Neutrophil (primary cell): Measurements from ENCODE around the gene TMEM132D.
"Not testable (repeated sequence)": the region's sequence is repeated elsewhere in the genome, so short reads cannot be mapped to it uniquely, and the experiment has no call there.

Experiments used
- H3K27ac ChIP-seq: fragments of 200-600 bp; sonication (generic); 2 replicates; pipeline ENCODE4 v1.5.1; 2016; ENCODE audit warnings: mild to moderate bottlenecking, moderate library complexity
- H3K27me3 ChIP-seq: fragments of 200-600 bp; sonication (generic); 2 replicates; pipeline ENCODE4 v1.6.0; 2016; ENCODE audit warnings: mild to moderate bottlenecking
- H3K36me3 ChIP-seq: fragments of 200-600 bp; sonication (generic); 2 replicates; pipeline ENCODE4 v1.5.1; 2017
- H3K4me1 ChIP-seq, 2 experiments: fragments of 200-600 bp in 1 of 2; sonication (generic) in 1 of 2; 1 replicate in 1 of 2; 2 replicates in 1 of 2; pipeline versions ENCODE4 v1.5.1 to v1.6.1; 2013 to 2016; ENCODE audit warnings: low read depth in 1 of 2, low read length in 1 of 2, mild to moderate bottlenecking in 1 of 2, moderate library complexity in 1 of 2; ENCODE audit not compliant: control insufficient read depth in 1 of 2, insufficient read depth in 1 of 2
- H3K4me3 ChIP-seq, 2 experiments: fragments of 200-600 bp in 1 of 2; sonication (generic) in 1 of 2; 1 replicate in 1 of 2; 2 replicates in 1 of 2; pipeline ENCODE4 v1.5.1; 2013 to 2016; ENCODE audit warnings: low read depth in 1 of 2, low read length in 1 of 2, mild to moderate bottlenecking in 1 of 2, moderate library complexity in 1 of 2
- H3K9me3 ChIP-seq: fragments of 200-600 bp; sonication (generic); 2 replicates; pipeline ENCODE4 v1.5.1; 2016
- CTCF ChIP-seq: fragments of 200-600 bp; sonication (generic); IDR thresholded peaks from 2 replicates; pipeline ENCODE4 v1.5.1; 2016; ENCODE audit warnings: antibody characterized with exemption

Gene TMEM132D

DNA sequence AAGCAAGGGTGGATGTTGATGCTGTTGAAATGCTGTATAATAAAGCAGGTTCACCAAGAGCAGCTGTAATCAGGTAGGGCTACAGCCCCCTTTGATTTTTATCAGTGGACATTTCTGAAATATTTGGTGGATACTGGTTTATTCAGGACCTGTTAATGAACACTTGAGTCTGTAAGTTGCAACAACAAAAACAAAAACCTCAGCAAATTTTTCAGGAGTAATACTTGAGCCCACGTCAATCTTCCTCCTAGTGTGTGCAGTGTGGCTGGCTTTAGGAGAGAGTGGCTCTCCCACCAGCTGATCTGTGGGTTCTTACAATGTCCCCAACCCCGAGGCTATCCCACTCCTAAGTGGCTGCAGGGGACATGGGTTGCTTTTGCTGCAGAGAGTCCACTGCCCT lies 702.8 kb downstream of the TMEM132D start:
- Histone ChIP-seq H3K4me3 (no peak overlapping the region), H3K27me3 (no peaks in the 10 kb centered on the region), H3K4me1 (no peaks in the 10 kb centered on the region), H3K27ac (no peak overlapping the region), H3K9me3 (no peaks in the 10 kb centered on the region), H3K36me3 (no peaks in the 10 kb centered on the region)
- no peak for TF ChIP-seq CTCF

- Histone ChIP-seq H3K9me3 (no peaks in the 10 kb centered on the region), H3K27me3 (no peaks in the 10 kb centered on the region), H3K27ac (no peak overlapping the region), H3K36me3 (no peaks in the 10 kb centered on the region), H3K4me1 (no peaks in the 10 kb centered on the region), H3K4me3 (no peak overlapping the region)
- no peak for TF ChIP-seq CTCF
These were observed 703.2 kb downstream of the TMEM132D start for GRCh38 chr12:129200576-129200975.

- H3K9me3 ChIP-seq, result no peaks in the 10 kb centered on the region
- TF ChIP-seq CTCF, result no peak
- H3K4me1 ChIP-seq, result no peaks in the 10 kb centered on the region
- H3K27me3 ChIP-seq, result no peaks in the 10 kb centered on the region
- H3K27ac ChIP-seq, result no peak overlapping the region
- no peak overlapping the region for H3K4me3 ChIP-seq
- no peaks in the 10 kb centered on the region for H3K36me3 ChIP-seq
These were observed 706.9 kb downstream of the TMEM132D start for GRCh38 chr12:129196927-129197326.

DNA sequence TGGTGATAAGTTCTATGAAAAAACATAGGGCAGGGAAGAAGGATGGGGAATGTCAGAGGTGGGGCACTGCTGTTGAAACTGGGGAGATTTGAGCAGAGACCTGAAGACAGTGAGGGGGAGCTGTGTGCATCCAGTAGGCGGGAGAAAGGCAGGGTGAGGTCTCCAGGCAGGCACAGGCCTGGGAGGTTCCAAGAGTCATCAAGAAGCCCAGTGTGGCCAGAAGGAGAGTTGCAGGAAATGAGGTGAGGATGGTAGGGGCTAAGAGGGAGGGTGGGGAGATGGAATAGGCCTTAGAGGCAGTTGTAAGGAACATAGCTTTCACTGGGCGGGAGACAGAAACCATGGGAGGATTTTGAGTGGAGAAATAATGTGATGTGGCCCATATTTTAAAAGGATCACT lies 708.7 kb downstream of the TMEM132D start:
- Histone ChIP-seq H3K4me3 (no peak overlapping the region), H3K4me1 (no peaks in the 10 kb centered on the region), H3K9me3 (no peaks in the 10 kb centered on the region), H3K27ac (no peak overlapping the region), H3K27me3 (no peaks in the 10 kb centered on the region), H3K36me3 (no peaks in the 10 kb centered on the region)
- TF ChIP-seq CTCF, result no peak

DNA sequence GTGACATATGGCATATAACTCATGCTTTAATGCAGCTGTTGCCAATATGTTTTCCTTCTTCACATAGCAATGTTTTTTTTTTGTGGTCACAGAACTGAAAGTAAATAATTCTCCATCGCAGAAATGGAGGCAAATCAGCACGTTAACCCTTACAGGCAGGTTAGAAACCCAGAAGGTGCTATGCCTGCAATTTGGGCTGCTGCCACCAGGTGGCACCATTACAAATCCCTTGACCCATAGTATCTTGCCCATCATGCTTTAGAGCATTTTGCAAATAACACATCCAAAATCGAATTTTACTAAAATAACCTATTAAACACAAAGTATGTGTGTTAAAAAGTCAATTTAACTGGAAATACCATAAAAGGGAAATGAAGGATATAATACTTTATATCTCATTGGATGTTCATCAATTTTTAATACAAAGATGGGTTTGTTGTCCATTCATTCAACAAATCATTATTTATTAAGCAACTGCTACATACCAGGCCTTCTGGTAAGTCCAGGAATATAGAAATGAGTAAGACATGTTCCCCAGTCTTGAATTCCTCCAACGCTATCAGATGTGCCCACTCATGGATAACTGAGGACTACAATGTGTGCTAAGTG lies 710.5 kb downstream of the TMEM132D start:
- Histone ChIP-seq H3K4me1 (no peaks in the 10 kb centered on the region), H3K27ac (no peak overlapping the region), H3K9me3 (no peaks in the 10 kb centered on the region), H3K27me3 (no peaks in the 10 kb centered on the region), H3K36me3 (no peaks in the 10 kb centered on the region), H3K4me3 (no peak overlapping the region)
- TF ChIP-seq CTCF, result peak; percentile 51

GRCh38 chr12:129190827-129191226 lies 713.0 kb downstream of the TMEM132D start:
- Histone ChIP-seq H3K4me3 (no peak overlapping the region), H3K27me3 (no peaks in the 10 kb centered on the region), H3K27ac (no peak overlapping the region), H3K9me3 (no peaks in the 10 kb centered on the region), H3K4me1 (no peaks in the 10 kb centered on the region), H3K36me3 (no peaks in the 10 kb centered on the region)
- TF ChIP-seq CTCF, result no peak

- not testable (repeated sequence) for H3K4me1 ChIP-seq, H3K9me3 ChIP-seq, H3K36me3 ChIP-seq
These were observed 713.9 kb downstream of the TMEM132D start for GRCh38 chr12:129189879-129190278.

More at GRCh38 chr12:129189879-129190278, 713.9 kb downstream of the TMEM132D start:
- not testable (repeated sequence) for H3K27ac ChIP-seq, H3K27me3 ChIP-seq, H3K4me3 ChIP-seq
